HG03175 (cell line): ENCODE measurements around the gene SLC35F4.
"Not testable (repeated sequence)": the region's sequence is repeated elsewhere in the genome, so short reads cannot be mapped to it uniquely, and the experiment has no call there.

Source experiments
- ATAC-seq: cut with Tn5 transposase; IDR thresholded peaks from one replicate; pipeline ENCODE4 v1.9.1; 2021; ENCODE audit warnings: mild to moderate bottlenecking, moderate library complexity; ENCODE audit not compliant: unreplicated experiment

The SLC35F4 gene

GRCh38 chr14:57809808-57810207 is 56.1 kb downstream of the SLC35F4 start:
- no peak for ATAC-seq

GRCh38 chr14:57797160-57797559 is 68.7 kb downstream of the SLC35F4 start:
- no peak for ATAC-seq

- no peak for ATAC-seq
These were observed 69.3 kb downstream of the SLC35F4 start for GRCh38 chr14:57796556-57796955.

GRCh38 chr14:57785058-57785457 is 80.8 kb downstream of the SLC35F4 start:
- ATAC-seq = no peak

GRCh38 chr14:57771801-57772200 is 94.1 kb downstream of the SLC35F4 start:
- no peak for ATAC-seq

GRCh38 chr14:57769863-57770523 is 95.9 kb downstream of the SLC35F4 start:
- ATAC-seq = no peak

- no peak for ATAC-seq
These were observed 104.1 kb downstream of the SLC35F4 start for GRCh38 chr14:57761800-57762199.

- no peak for ATAC-seq
These were observed 105.0 kb downstream of the SLC35F4 start for GRCh38 chr14:57760896-57761295.

- no peak for ATAC-seq
These were observed 110.8 kb downstream of the SLC35F4 start for GRCh38 chr14:57755018-57755521.

- no peak for ATAC-seq
These were observed 111.4 kb downstream of the SLC35F4 start for GRCh38 chr14:57754527-57754926.

- no peak for ATAC-seq
These were observed 112.1 kb downstream of the SLC35F4 start for GRCh38 chr14:57753821-57754220.

GRCh38 chr14:57752142-57752695 is 113.7 kb downstream of the SLC35F4 start:
- not testable (repeated sequence) for ATAC-seq

- ATAC-seq = no peak
These were observed 114.5 kb downstream of the SLC35F4 start for GRCh38 chr14:57751400-57751799.

GRCh38 chr14:57749267-57749666 is 116.6 kb downstream of the SLC35F4 start:
- no peak for ATAC-seq

GRCh38 chr14:57748279-57748678 is 117.6 kb downstream of the SLC35F4 start:
- no peak for ATAC-seq

- ATAC-seq = no peak
These were observed 118.9 kb downstream of the SLC35F4 start for GRCh38 chr14:57747036-57747435.

- no peak for ATAC-seq
These were observed 119.3 kb downstream of the SLC35F4 start for GRCh38 chr14:57746563-57746962.

GRCh38 chr14:57739516-57739915 is 126.4 kb downstream of the SLC35F4 start:
- ATAC-seq = no peak

- no peak for ATAC-seq
These were observed 128.3 kb downstream of the SLC35F4 start for GRCh38 chr14:57737598-57737997.

GRCh38 chr14:57736391-57736790 is 129.5 kb downstream of the SLC35F4 start:
- ATAC-seq = no peak

- no peak for ATAC-seq
These were observed 130.6 kb downstream of the SLC35F4 start for GRCh38 chr14:57735276-57735675.

- no peak for ATAC-seq
These were observed 133.2 kb downstream of the SLC35F4 start for GRCh38 chr14:57732463-57733285.
